Testis (tissue), 3 donors: ENCODE measurements around the gene IGFBP2. TPM values are rescaled to one million over a fixed set of nuclear protein-coding genes. Genes with fewer than 3 reads are reported as not detected.

Experiments used
- DNase-seq: peaks from one replicate; pipeline ENCODE4 v3.0.0-alpha.2; 2019
- H3K27ac ChIP-seq, 2 donors: fragments of 200-600 bp; sonication (generic); one replicate each; pipeline ENCODE4 v1.5.1; 2019
- H3K27me3 ChIP-seq: fragments of 200-600 bp; sonication (generic); one replicate; pipeline ENCODE4 v1.5.1; 2019
- H3K36me3 ChIP-seq: fragments of 200-600 bp; sonication (generic); one replicate; pipeline ENCODE4 v1.5.1; 2017; ENCODE audit warnings: low read depth; ENCODE audit errors: missing control alignments
- H3K4me1 ChIP-seq: fragments of 200-600 bp; sonication (generic); one replicate; pipeline ENCODE4 v1.5.1; 2019
- H3K4me3 ChIP-seq, 2 donors: fragments of 200-600 bp; sonication (generic); one replicate each; pipeline ENCODE4 v1.5.1; 2017 to 2019
- H3K9me3 ChIP-seq: fragments of 200-600 bp; sonication (generic); one replicate; pipeline ENCODE4 v1.5.1; 2017
- POLR2A ChIP-seq: fragments of 450-650 bp; IDR thresholded peaks from one replicate; pipeline ENCODE4 v1.6.1; 2017; ENCODE audit warnings: antibody characterized with exemption, mild to moderate bottlenecking, moderate library complexity
- WGBS, 2 donors: methylation state at CpG; one replicate each; pipeline ENCODE4 v1.1.5; 2018; 5-methylcytosine and 5-hydroxymethylcytosine counted together
- intact Hi-C: fragments of 100-400 bp; cut with DNase I; formaldehyde crosslinking; loops from one replicate; pipeline ENCODE4 v1.15.1; 2023; ENCODE audit warnings: low total_unique reads
- polyA plus RNA-seq: library from polyadenylated mRNA; stranded (reverse); fragments of 350-450 nt; fragmentation: Illumina TruSeq; extraction: RNeasy Lipid Tissue Mini Kit (QIAGEN cat#74804); gene quantifications from one replicate; pipeline ENCODE4 v1.2.3, GENCODE V29; 2014; ENCODE audit warnings: low read depth, low replicate concordance; ENCODE audit not compliant: insufficient read depth
- total RNA-seq, 2 donors: library from RNA; depleted of rRNA; stranded (reverse); fragments of >200 nt; gene quantifications; one replicate each; pipeline ENCODE4 v1.2.3, GENCODE V29; 2016
- TF ChIP-seq, protein P1 (sequence below), 3 experiments: fragments of 450-650 bp in 2 of 3; fragments of 200-600 bp in 1 of 3; sonication (generic) in 1 of 3; IDR thresholded peaks; one replicate each; pipeline ENCODE4 v1.5.1; 2016 to 2019; ENCODE audit warnings: antibody characterized with exemption in 3 of 3, mild to moderate bottlenecking in 2 of 3, moderate library complexity in 1 of 3

The IGFBP2 gene
- total and polyA plus RNA-seq, 3 donors from 2014 or later: 100 to 180 (median 118) TPM

- Histone ChIP-seq H3K4me3 (peak within 1 kb of the TSS; percentile 52 to 74), H3K9me3 (no peaks in the 10 kb centered on the region), H3K4me1 (peaks cover 20% of the 10 kb centered on the region), H3K36me3 (no peaks in the 10 kb centered on the region), H3K27ac (peak within 1 kb of the TSS; percentile 45 to 77), H3K27me3 (no peaks in the 10 kb centered on the region)
- 9 to 10% methylated on average over 15 to 16 of the region's 16 CpGs for WGBS, 2 donors
- DNase-seq: peak; percentile 92
- intact Hi-C loops: loop anchor here (10.0 kb wide), 1 partner anchor 1059 kb away; no protein-coding TSS in a partner anchor
- TF ChIP-seq POLR2A: peak; percentile 21
- TF ChIP-seq, protein P1, sequence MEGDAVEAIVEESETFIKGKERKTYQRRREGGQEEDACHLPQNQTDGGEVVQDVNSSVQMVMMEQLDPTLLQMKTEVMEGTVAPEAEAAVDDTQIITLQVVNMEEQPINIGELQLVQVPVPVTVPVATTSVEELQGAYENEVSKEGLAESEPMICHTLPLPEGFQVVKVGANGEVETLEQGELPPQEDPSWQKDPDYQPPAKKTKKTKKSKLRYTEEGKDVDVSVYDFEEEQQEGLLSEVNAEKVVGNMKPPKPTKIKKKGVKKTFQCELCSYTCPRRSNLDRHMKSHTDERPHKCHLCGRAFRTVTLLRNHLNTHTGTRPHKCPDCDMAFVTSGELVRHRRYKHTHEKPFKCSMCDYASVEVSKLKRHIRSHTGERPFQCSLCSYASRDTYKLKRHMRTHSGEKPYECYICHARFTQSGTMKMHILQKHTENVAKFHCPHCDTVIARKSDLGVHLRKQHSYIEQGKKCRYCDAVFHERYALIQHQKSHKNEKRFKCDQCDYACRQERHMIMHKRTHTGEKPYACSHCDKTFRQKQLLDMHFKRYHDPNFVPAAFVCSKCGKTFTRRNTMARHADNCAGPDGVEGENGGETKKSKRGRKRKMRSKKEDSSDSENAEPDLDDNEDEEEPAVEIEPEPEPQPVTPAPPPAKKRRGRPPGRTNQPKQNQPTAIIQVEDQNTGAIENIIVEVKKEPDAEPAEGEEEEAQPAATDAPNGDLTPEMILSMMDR (IDR thresholded peaks at IDR 0.05): no peak
Observed at GRCh38 chr2:216695401-216695821, 62.2 kb downstream of the IGFBP2 start, which contains the start of gene IGFBP5. Gene IGFBP5 (minus strand): TSS chr2:216695549. CDS start chr2:216694775, 774 bp downstream.

DNA sequence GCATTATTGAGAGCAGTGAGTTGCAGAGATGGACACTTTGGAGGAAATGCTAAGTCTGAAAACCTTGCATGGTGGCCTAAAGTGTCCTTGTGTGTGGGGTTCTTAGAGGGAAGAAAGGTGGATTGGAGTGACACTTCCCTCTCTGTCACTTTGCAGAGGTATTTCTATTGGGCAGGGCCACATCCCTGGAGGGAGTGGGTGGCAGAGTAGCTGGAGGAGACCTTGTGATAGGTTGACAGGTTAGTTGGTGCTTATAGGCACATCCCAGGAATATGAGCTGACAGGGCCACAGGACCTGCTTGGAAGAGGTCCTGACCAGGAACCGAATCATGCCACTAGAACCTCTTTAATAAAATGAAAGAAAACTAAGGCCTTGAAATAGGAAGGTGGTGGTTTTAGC lies 63.1 kb downstream of the IGFBP2 start:
- H3K9me3 ChIP-seq: no peaks in the 10 kb centered on the region
- no peak overlapping the region for H3K27ac ChIP-seq
- no peaks in the 10 kb centered on the region for H3K36me3 ChIP-seq
- no peaks in the 10 kb centered on the region for H3K27me3 ChIP-seq
- TF ChIP-seq POLR2A: no peak
- TF ChIP-seq, protein P1 (IDR thresholded peaks at IDR 0.05): no peak
- H3K4me3 ChIP-seq: no peak overlapping the region
- peaks cover 18% of the 10 kb centered on the region for H3K4me1 ChIP-seq
- DNase-seq: no peak
- intact Hi-C loops: loop anchor here (10.0 kb wide), 1 partner anchor 1058 kb away; no protein-coding TSS in a partner anchor
- 53 to 88% methylated on average over 1 of the region's 1 CpG for WGBS, 2 donors

- H3K36me3 ChIP-seq: no peaks in the 10 kb centered on the region
- TF ChIP-seq POLR2A: no peak
- TF ChIP-seq, protein P1 (IDR thresholded peaks at IDR 0.05): peak; percentile 58 to 67 (median 67)
- H3K27me3 ChIP-seq: no peaks in the 10 kb centered on the region
- H3K4me1 ChIP-seq: peaks cover 17% of the 10 kb centered on the region
- no peak for DNase-seq
- intact Hi-C loops: loop anchor here (10.0 kb wide), 1 partner anchor 1058 kb away; no protein-coding TSS in a partner anchor
- no peaks in the 10 kb centered on the region for H3K9me3 ChIP-seq
- H3K4me3 ChIP-seq: no peak overlapping the region
- 39 to 43% methylated on average over 7 of the region's 7 CpGs for WGBS, 2 donors
- H3K27ac ChIP-seq: no peak overlapping the region
Observed at GRCh38 chr2:216696751-216697560, 63.7 kb downstream of the IGFBP2 start.

- no peaks in the 10 kb centered on the region for H3K36me3 ChIP-seq
- H3K27ac ChIP-seq: no peak overlapping the region
- TF ChIP-seq, protein P1 (IDR thresholded peaks at IDR 0.05): no peak
Observed at GRCh38 chr2:216698293-216698692, 65.1 kb downstream of the IGFBP2 start.

More at GRCh38 chr2:216698293-216698692, 65.1 kb downstream of the IGFBP2 start:
- Histone ChIP-seq H3K4me1 (peaks cover 17% of the 10 kb centered on the region), H3K9me3 (no peaks in the 10 kb centered on the region), H3K4me3 (no peak overlapping the region), H3K27me3 (no peaks in the 10 kb centered on the region)
- intact Hi-C loops: loop anchor here (10.0 kb wide), 1 partner anchor 1057 kb away; no protein-coding TSS in a partner anchor
- DNase-seq: no peak
- 60 to 62% methylated on average over 6 of the region's 6 CpGs for WGBS, 2 donors
